HL-60 (cell line): ENCODE results near the gene LRP5.
"Not testable (repeated sequence)": the region's sequence is repeated elsewhere in the genome, so short reads cannot be mapped to it uniquely, and the experiment has no call there.

Experiments used
- DNase-seq, 2 experiments: peaks; one replicate each; pipeline ENCODE4 v3.0.0-alpha.2; 2010 to 2020; ENCODE audit warnings: low read depth in 1 of 2, low spot score in 1 of 2
- H3K27ac ChIP-seq: fragments of 250-450 bp; sonication (Bioruptor Pico); replicated peaks from 2 replicates; pipeline ENCODE4 v1.5.1; 2020; ENCODE audit warnings: mild to moderate bottlenecking, moderate library complexity
- H3K27me3 ChIP-seq: fragments of 250-450 bp; sonication (Bioruptor Pico); 2 replicates; pipeline ENCODE4 v1.5.1; 2021; ENCODE audit warnings: mild to moderate bottlenecking, moderate library complexity; ENCODE audit not compliant: insufficient read depth, poor library complexity, severe bottlenecking
- H3K4me3 ChIP-seq: replicated peaks from 2 replicates; pipeline ENCODE4 v1.5.1; 2011; ENCODE audit warnings: mild to moderate bottlenecking, control low read depth, low read length; ENCODE audit not compliant: insufficient read depth
- CTCF ChIP-seq: IDR thresholded peaks from one replicate; pipeline ENCODE4 v1.5.1; 2011; ENCODE audit warnings: low read length, control low read depth, inconsistent platforms; ENCODE audit not compliant: insufficient read depth
- GABPA ChIP-seq: IDR thresholded peaks from 2 replicates; pipeline ENCODE4 v1.6.1; 2012; ENCODE audit warnings: low read depth
- POLR2AphosphoS5 ChIP-seq: IDR thresholded peaks from 2 replicates; pipeline ENCODE4 v1.6.1; 2012; ENCODE audit warnings: low read depth
- REST ChIP-seq: IDR thresholded peaks from 2 replicates; pipeline ENCODE4 v1.6.1; 2012; ENCODE audit warnings: low read depth; ENCODE audit not compliant: insufficient replicate concordance
- SPI1 ChIP-seq: IDR thresholded peaks from 2 replicates; pipeline ENCODE4 v1.6.1; 2012; ENCODE audit warnings: low read depth, mild to moderate bottlenecking, borderline replicate concordance

The LRP5 gene

GRCh38 chr11:68396516-68396915 lies 84.1 kb downstream of the LRP5 start:
- TF ChIP-seq POLR2AphosphoS5, result no peak
- no peak for TF ChIP-seq SPI1
- TF ChIP-seq CTCF, result no peak
- Histone ChIP-seq H3K27ac (no peak overlapping the region), H3K4me3 (no peak overlapping the region), H3K27me3 (no peaks in the 10 kb centered on the region)
- DNase-seq, result no peak

- Histone ChIP-seq H3K27ac (no peak overlapping the region), H3K27me3 (no peaks in the 10 kb centered on the region), H3K4me3 (no peak overlapping the region)
- no peak for DNase-seq
- TF ChIP-seq REST (no peak), SPI1 (no peak), CTCF (no peak), POLR2AphosphoS5 (no peak)
Measured at GRCh38 chr11:68397256-68397655, 84.9 kb downstream of the LRP5 start.

- TF ChIP-seq SPI1 (no peak), REST (no peak), POLR2AphosphoS5 (no peak), CTCF (no peak), GABPA (no peak)
- H3K27me3 ChIP-seq, result no peaks in the 10 kb centered on the region
- H3K27ac ChIP-seq, result no peak overlapping the region
- DNase-seq, result no peak
- no peak overlapping the region for H3K4me3 ChIP-seq
Measured at GRCh38 chr11:68398995-68399851, 86.8 kb downstream of the LRP5 start.

- no peak overlapping the region for H3K4me3 ChIP-seq
- no peak for TF ChIP-seq POLR2AphosphoS5
- TF ChIP-seq CTCF, result no peak
- no peak for TF ChIP-seq GABPA
- TF ChIP-seq REST, result no peak
- TF ChIP-seq SPI1, result no peak
- H3K27ac ChIP-seq, result no peak overlapping the region
Measured at GRCh38 chr11:68399916-68400315, 87.5 kb downstream of the LRP5 start.

GRCh38 chr11:68400584-68400983 lies 88.2 kb downstream of the LRP5 start:
- H3K27me3 ChIP-seq, H3K27ac ChIP-seq, H3K4me3 ChIP-seq, DNase-seq: not testable (repeated sequence)

More at GRCh38 chr11:68399916-68400315, 87.5 kb downstream of the LRP5 start:
- no peaks in the 10 kb centered on the region for H3K27me3 ChIP-seq
- no peak for DNase-seq
